Measurements from ENCODE around the gene PHLDA2. TPM values are rescaled to one million over a fixed set of nuclear protein-coding genes. Genes with fewer than 3 reads are reported as not detected.

The PHLDA2 gene
- total and polyA plus RNA-seq, 2 experiments from 2014 or later: 3.8 to 16.5 TPM

- TF ChIP-seq ETS1 (IDR thresholded peaks at IDR 0.05) (no peak), NANOG (IDR thresholded peaks at IDR 0.05; ENCODE audit: borderline replicate concordance) (no peak), CREB1 (CRISPR knock-in tag; IDR thresholded peaks at IDR 0.05; ENCODE audit: low read depth) (no peak), EZH2phosphoT487 (IDR thresholded peaks at IDR 0.05; ENCODE audit: unreplicated experiment) (no peak), ZNF331 (CRISPR knock-in tag; IDR thresholded peaks at IDR 0.05; ENCODE audit: low read depth) (no peak), ZNF462 (CRISPR knock-in tag; IDR thresholded peaks at IDR 0.05) (no peak), EZH2 (IDR thresholded peaks at IDR 0.05; ENCODE audit: low read depth, unreplicated experiment) (no peak)
Observed at GRCh38 chr11:2960139-2960538, 30.9 kb upstream of the PHLDA2 start (continued).

- peaks cover 26% of the 10 kb centered on the region for H3K4me1 Mint-ChIP-seq
- H3K27me3 Mint-ChIP-seq (ENCODE audit: insufficient read depth, low read depth, poor library complexity): peaks cover 8% of the 10 kb centered on the region
- peaks cover 92% of the 10 kb centered on the region for H3K36me3 Mint-ChIP-seq (ENCODE audit: low read depth)
- H3K27ac Mint-ChIP-seq: no peak overlapping the region; the same call in 1 of the 2 replicates
- ATAC-seq (no peak), DNase-seq (ENCODE audit: low spot score) (no peak)
- H3K36me3 ChIP-seq (ENCODE audit: insufficient read depth): peaks cover 78% of the 10 kb centered on the region
- H2AFZ ChIP-seq: no peak overlapping the region
- H3K4me3 ChIP-seq: no peak overlapping the region
- H3K4me1 ChIP-seq (ENCODE audit: insufficient read depth): peaks cover 27% of the 10 kb centered on the region
- no peaks in the 10 kb centered on the region for H3K27me3 ChIP-seq (ENCODE audit: insufficient read depth)
- H3K79me2 ChIP-seq (replicated peaks; ENCODE audit: insufficient read depth): peaks cover 61% of the 10 kb centered on the region
- no peak overlapping the region for H3K27ac ChIP-seq (ENCODE audit: low read depth)
- TF ChIP-seq CTCF (conservative IDR thresholded peaks at IDR 0.05; ENCODE audit: low read depth in 2 of 2) (no peak), EZH2phosphoT487 (IDR thresholded peaks at IDR 0.05; ENCODE audit: unreplicated experiment) (no peak), STAT1 (IDR thresholded peaks at IDR 0.05; ENCODE audit: unreplicated experiment) (no peak), NANOG (IDR thresholded peaks at IDR 0.05; ENCODE audit: borderline replicate concordance) (no peak)
- H3K9me2 ChIP-seq (ENCODE audit: insufficient read depth): no peaks in the 10 kb centered on the region
- peaks cover 53% of the 10 kb centered on the region for H4K20me1 ChIP-seq (replicated peaks; ENCODE audit: insufficient read depth)
- no peak overlapping the region for H3K4me3 Mint-ChIP-seq
- H3K9me3 Mint-ChIP-seq: no peaks in the 10 kb centered on the region
- peaks cover 16% of the 10 kb centered on the region; the same call in 1 of the 2 replicates for H3F3A ChIP-seq (replicated peaks; ENCODE audit: low read depth)
- H3K4me2 ChIP-seq: no peak overlapping the region
Observed at GRCh38 chr11:2958251-2958650, 29.0 kb upstream of the PHLDA2 start.
